ENCODE results near the gene MMP7.

DNA sequence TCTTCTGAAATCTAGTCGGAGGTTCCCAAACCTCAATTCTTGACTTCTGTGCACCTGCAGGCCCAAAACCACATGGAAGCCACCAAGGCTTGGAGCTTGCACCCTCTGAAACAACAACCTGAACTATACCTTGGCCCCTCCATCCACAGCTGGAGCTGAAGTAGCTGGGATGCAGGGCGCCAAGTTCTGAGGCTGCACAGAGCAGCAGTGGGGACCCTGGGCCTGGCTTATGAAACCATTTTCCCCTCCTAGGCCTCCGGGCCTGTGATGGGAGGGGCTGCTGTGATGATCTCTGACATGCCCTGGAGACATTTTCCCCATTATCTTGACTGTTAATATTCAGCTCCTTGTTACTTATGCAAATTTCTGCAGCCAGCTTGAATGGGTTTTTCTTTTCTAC lies 38.3 kb upstream of the MMP7 start:
- TF ChIP-seq POLR2AphosphoS5 (IDR thresholded peaks at IDR 0.05; ENCODE audit: low read depth, low read length) = no peak
- TF ChIP-seq, protein P1, sequence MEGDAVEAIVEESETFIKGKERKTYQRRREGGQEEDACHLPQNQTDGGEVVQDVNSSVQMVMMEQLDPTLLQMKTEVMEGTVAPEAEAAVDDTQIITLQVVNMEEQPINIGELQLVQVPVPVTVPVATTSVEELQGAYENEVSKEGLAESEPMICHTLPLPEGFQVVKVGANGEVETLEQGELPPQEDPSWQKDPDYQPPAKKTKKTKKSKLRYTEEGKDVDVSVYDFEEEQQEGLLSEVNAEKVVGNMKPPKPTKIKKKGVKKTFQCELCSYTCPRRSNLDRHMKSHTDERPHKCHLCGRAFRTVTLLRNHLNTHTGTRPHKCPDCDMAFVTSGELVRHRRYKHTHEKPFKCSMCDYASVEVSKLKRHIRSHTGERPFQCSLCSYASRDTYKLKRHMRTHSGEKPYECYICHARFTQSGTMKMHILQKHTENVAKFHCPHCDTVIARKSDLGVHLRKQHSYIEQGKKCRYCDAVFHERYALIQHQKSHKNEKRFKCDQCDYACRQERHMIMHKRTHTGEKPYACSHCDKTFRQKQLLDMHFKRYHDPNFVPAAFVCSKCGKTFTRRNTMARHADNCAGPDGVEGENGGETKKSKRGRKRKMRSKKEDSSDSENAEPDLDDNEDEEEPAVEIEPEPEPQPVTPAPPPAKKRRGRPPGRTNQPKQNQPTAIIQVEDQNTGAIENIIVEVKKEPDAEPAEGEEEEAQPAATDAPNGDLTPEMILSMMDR (IDR thresholded peaks at IDR 0.05) = no peak
- TF ChIP-seq, protein P2, sequence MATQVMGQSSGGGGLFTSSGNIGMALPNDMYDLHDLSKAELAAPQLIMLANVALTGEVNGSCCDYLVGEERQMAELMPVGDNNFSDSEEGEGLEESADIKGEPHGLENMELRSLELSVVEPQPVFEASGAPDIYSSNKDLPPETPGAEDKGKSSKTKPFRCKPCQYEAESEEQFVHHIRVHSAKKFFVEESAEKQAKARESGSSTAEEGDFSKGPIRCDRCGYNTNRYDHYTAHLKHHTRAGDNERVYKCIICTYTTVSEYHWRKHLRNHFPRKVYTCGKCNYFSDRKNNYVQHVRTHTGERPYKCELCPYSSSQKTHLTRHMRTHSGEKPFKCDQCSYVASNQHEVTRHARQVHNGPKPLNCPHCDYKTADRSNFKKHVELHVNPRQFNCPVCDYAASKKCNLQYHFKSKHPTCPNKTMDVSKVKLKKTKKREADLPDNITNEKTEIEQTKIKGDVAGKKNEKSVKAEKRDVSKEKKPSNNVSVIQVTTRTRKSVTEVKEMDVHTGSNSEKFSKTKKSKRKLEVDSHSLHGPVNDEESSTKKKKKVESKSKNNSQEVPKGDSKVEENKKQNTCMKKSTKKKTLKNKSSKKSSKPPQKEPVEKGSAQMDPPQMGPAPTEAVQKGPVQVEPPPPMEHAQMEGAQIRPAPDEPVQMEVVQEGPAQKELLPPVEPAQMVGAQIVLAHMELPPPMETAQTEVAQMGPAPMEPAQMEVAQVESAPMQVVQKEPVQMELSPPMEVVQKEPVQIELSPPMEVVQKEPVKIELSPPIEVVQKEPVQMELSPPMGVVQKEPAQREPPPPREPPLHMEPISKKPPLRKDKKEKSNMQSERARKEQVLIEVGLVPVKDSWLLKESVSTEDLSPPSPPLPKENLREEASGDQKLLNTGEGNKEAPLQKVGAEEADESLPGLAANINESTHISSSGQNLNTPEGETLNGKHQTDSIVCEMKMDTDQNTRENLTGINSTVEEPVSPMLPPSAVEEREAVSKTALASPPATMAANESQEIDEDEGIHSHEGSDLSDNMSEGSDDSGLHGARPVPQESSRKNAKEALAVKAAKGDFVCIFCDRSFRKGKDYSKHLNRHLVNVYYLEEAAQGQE (IDR thresholded peaks at IDR 0.05; ENCODE audit: insufficient read depth in 1 of 2, low read depth in 2 of 2, low read length in 1 of 2) = no peak
- no peak for TF ChIP-seq TCF7L2 (IDR thresholded peaks at IDR 0.05; ENCODE audit: low read depth, low read length)
